GM12878 (cell line): ENCODE measurements around the gene DUSP14. TPM values are rescaled to one million over a fixed set of nuclear protein-coding genes. Genes with fewer than 3 reads are reported as not detected.

Source experiments
- ATAC-seq: fragments of 200-7000 bp; cut with Tn5 transposase; 3 replicates; pipeline ENCODE4 v1.9.1; 2020; ENCODE audit warnings: mild to moderate bottlenecking, moderate library complexity
- BruUV-seq: library from RNA; stranded (reverse); fragments of 400-500 nt; replicated peaks from 2 replicates; lab custom pipeline; 2021; lab: Mats Ljungman, UMichigan
- CTCF ChIA-PET: fragments of 300-600 bp; sonication (Branson Sonifier 250); formaldehyde crosslinking; extraction: SDS; loops from one replicate; lab custom pipeline; 2021; ENCODE audit warnings: inconsistent platforms; lab: Yijun Ruan, JAX
- POLR2A ChIA-PET: fragments of 350-600 bp; formaldehyde crosslinking; extraction: SDS; loops from one replicate; lab custom pipeline; 2021; ENCODE audit warnings: inconsistent platforms; lab: Charles Lee
- RAD21 ChIA-PET: fragments of 300-600 bp; sonication (Branson Sonifier 250); formaldehyde crosslinking; loops from one replicate; lab custom pipeline; 2023; ENCODE audit warnings: antibody characterized with exemption; ENCODE audit not compliant: unreplicated experiment; lab: Charles Lee
- SMC1A ChIA-PET: fragments of 300-600 bp; sonication (Branson Sonifier 250); formaldehyde crosslinking; loops from one replicate; lab custom pipeline; 2023; ENCODE audit not compliant: unreplicated experiment, uncharacterized antibody; lab: Charles Lee
- DNase-seq: peaks from one replicate; pipeline ENCODE4 v3.0.0-alpha.2; 2011; ENCODE audit warnings: low read depth, low spot score
- FAIRE-seq: peaks from 3 replicates; lab custom pipeline; 2011; peaks lifted over from hg19 to GRCh38; lab: Jason Lieb, UNC
- H2AFZ ChIP-seq: 2 replicates; pipeline ENCODE4 v1.6.0; 2011; ENCODE audit warnings: low read depth, low read length, control low read depth; ENCODE audit not compliant: control insufficient read depth
- H3K27ac ChIP-seq: 2 replicates; pipeline ENCODE4 v1.5.1; 2011; ENCODE audit warnings: control low read depth; ENCODE audit not compliant: control insufficient read depth, insufficient read depth
- H3K27me3 ChIP-seq, 2 experiments: replicated peaks in 1 of 2; 2 replicates each; pipeline versions ENCODE4 v1.6.0 to v1.6.1; 2011; ENCODE audit warnings: low read length in 1 of 2; ENCODE audit not compliant: control insufficient read depth in 2 of 2, insufficient read depth in 2 of 2
- H3K36me3 ChIP-seq, 2 experiments: 2 replicates each; pipeline ENCODE4 v1.5.1; 2011; ENCODE audit warnings: low read length in 1 of 2; ENCODE audit not compliant: control insufficient read depth in 2 of 2, insufficient read depth in 2 of 2
- H3K4me1 ChIP-seq: 2 replicates; pipeline ENCODE4 v1.6.1; 2011; ENCODE audit warnings: mild to moderate bottlenecking, low read length, moderate library complexity, mixed read lengths; ENCODE audit not compliant: control insufficient read depth, insufficient read depth
- H3K4me2 ChIP-seq: 2 replicates; pipeline ENCODE4 v1.6.0; 2011; ENCODE audit warnings: control low read depth; ENCODE audit not compliant: control insufficient read depth, insufficient read depth
- H3K4me3 ChIP-seq: fragments of 200-600 bp; sonication (generic); 2 replicates; pipeline ENCODE4 v1.5.1; 2016
- H3K79me2 ChIP-seq: 2 replicates; pipeline ENCODE4 v1.6.0; 2011; ENCODE audit warnings: low read length; ENCODE audit not compliant: control insufficient read depth, insufficient read depth
- H3K9ac ChIP-seq: 2 replicates; pipeline ENCODE4 v1.8.0; 2011; ENCODE audit warnings: low read length, control low read depth, mixed read lengths; ENCODE audit not compliant: control insufficient read depth, insufficient read depth
- H3K9me3 ChIP-seq: replicated peaks from 3 replicates; pipeline ENCODE4 v1.5.1; 2011; ENCODE audit warnings: mild to moderate bottlenecking, low read length; ENCODE audit not compliant: control insufficient read depth, insufficient read depth
- H4K20me1 ChIP-seq: 2 replicates; pipeline ENCODE4 v1.6.0; 2011; ENCODE audit not compliant: control insufficient read depth, insufficient read depth
- CTCF ChIP-seq, 3 experiments: IDR thresholded peaks in 2 of 3; conservative IDR thresholded peaks in 1 of 3; 2 replicates each; pipeline ENCODE4 v1.5.1; 2011; ENCODE audit warnings: low read depth in 3 of 3, low read length in 3 of 3, mild to moderate bottlenecking in 3 of 3, control low read depth in 2 of 3, moderate library complexity in 2 of 3, inconsistent platforms in 1 of 3, mixed read lengths in 1 of 3; ENCODE audit not compliant: control insufficient read depth in 2 of 3, insufficient read depth in 1 of 3; ENCODE audit errors: extremely low read depth in 1 of 3
- CUX1 ChIP-seq: IDR thresholded peaks from 2 replicates; pipeline ENCODE4 v1.6.1; 2012; ENCODE audit warnings: improper control_type of control experiment, low read depth, low read length; ENCODE audit not compliant: insufficient replicate concordance
- EGR1 ChIP-seq, 2 experiments: IDR thresholded peaks; 1 replicate in 1 of 2; 2 replicates in 1 of 2; pipeline ENCODE4 v1.6.1; 2011 to 2012; ENCODE audit warnings: low read depth in 2 of 2, low read length in 2 of 2, borderline replicate concordance in 1 of 2, mild to moderate bottlenecking in 1 of 2, moderate library complexity in 1 of 2
- EP300 ChIP-seq, 2 experiments: fragments of 150-350 bp in 1 of 2; IDR thresholded peaks; 2 replicates each; pipeline ENCODE4 v1.6.1; 2011 to 2012; ENCODE audit warnings: low read depth in 2 of 2, low read length in 2 of 2, borderline replicate concordance in 1 of 2, improper control_type of control experiment in 1 of 2, inconsistent platforms in 1 of 2; ENCODE audit not compliant: control insufficient read depth in 1 of 2
- HCFC1 ChIP-seq: fragments of 150-350 bp; IDR thresholded peaks from 2 replicates; pipeline ENCODE4 v1.6.1; 2014; ENCODE audit warnings: low read length
- NRF1 ChIP-seq: conservative IDR thresholded peaks from 2 replicates; pipeline ENCODE4 v1.6.1; 2011; ENCODE audit warnings: mild to moderate bottlenecking, low read depth, low read length, improper control_type of control experiment
- RFX5 ChIP-seq: IDR thresholded peaks from 2 replicates; pipeline ENCODE4 v1.6.1; 2011; ENCODE audit warnings: low read depth, low read length, improper control_type of control experiment
- ZNF592 ChIP-seq: fragments of 450-650 bp; IDR thresholded peaks from 2 replicates; pipeline ENCODE4 v1.6.1; 2017; ENCODE audit warnings: mild to moderate bottlenecking, moderate library complexity
- WGBS: methylation state at CpG from one replicate; pipeline ENCODE4 v1.1.6; 2016; ENCODE audit warnings: low lambda C conversion rate; ENCODE audit not compliant: insufficient replicate concordance, insufficient coverage; ENCODE audit errors: missing lambda C conversion rate; 5-methylcytosine and 5-hydroxymethylcytosine counted together
- in situ Hi-C: fragments of 300-500 bp; cut with MboI; formaldehyde crosslinking; loops from 9 replicates; pipeline ENCODE4 v1.14.3; 2018; ENCODE audit warnings: mixed read lengths
- intact Hi-C: fragments of 100-400 bp; cut with micrococcal nuclease; formaldehyde crosslinking; loops from one replicate; pipeline ENCODE4 v1.14.2; 2022; ENCODE audit not compliant: unreplicated experiment
- polyA plus RNA-seq, 11 experiments: library from polyadenylated mRNA; depleted of rRNA in 4 of 11; unstranded in 6 of 11; stranded (reverse) in 5 of 11; fragments of >200 nt; fragmentation: Nextera tagmentation in 4 of 11; fragmentation: Illumina TruSeq in 1 of 11; extraction: Ambion mirVana in 4 of 11; extraction: Trizol in 1 of 11; gene quantifications; 1 replicate in 1 of 11; 2 replicates in 10 of 11; pipeline versions ENCODE4 v1.2.1 to v1.2.3, GENCODE V29; 2011 to 2016; ENCODE audit warnings: inconsistent platforms in 2 of 11, missing spikeins in 2 of 11, low read depth in 1 of 11
- total RNA-seq, 4 experiments: library from RNA; depleted of rRNA in 3 of 4; stranded (reverse); fragments of >200 nt in 3 of 4; fragmentation: Illumina TruSeq in 1 of 4; extraction: Trizol in 1 of 4; gene quantifications; 2 replicates each; pipeline versions ENCODE4 v1.2.1 to v1.2.3, GENCODE V29; 2013 to 2021

Gene DUSP14
- total and polyA plus RNA-seq, 10 of the 15 experiments (the other 5 are each of a cell fraction or from before 2014, with no cell fraction given) = 14.5 to 36.5 (median 24.4) TPM

GRCh38 chr17:37513711-37514110 is 24.0 kb downstream of the DUSP14 start:
- intact Hi-C loops (no loop called here), in situ Hi-C loops (loop anchor here (25.0 kb wide), 1 partner anchor 874 kb away; no protein-coding TSS in a partner anchor)
- Histone ChIP-seq H3K4me3 (no peak overlapping the region), H3K9me3 (no peaks in the 10 kb centered on the region), H4K20me1 (no peaks in the 10 kb centered on the region), H3K27me3 (no peaks in the 10 kb centered on the region), H3K79me2 (no peaks in the 10 kb centered on the region), H2AFZ (no peak overlapping the region), H3K36me3 (peaks cover 17 to 28% of the 10 kb centered on the region in 2 experiments), H3K9ac (no peak overlapping the region), H3K4me1 (no peaks in the 10 kb centered on the region), H3K27ac (no peak overlapping the region), H3K4me2 (no peak overlapping the region)
- CTCF ChIA-PET = interaction anchor here (0.6 kb wide), 1 partner anchor 12 kb away, joined by 3 read pairs; no protein-coding TSS in a partner anchor
- DNase-seq = no peak
- RAD21 ChIA-PET = no interaction called here
- SMC1A ChIA-PET = no interaction called here
- no peak for ATAC-seq
- BruUV-seq = no TSS peak
- POLR2A ChIA-PET = no interaction called here
- FAIRE-seq = no peak
- 99% methylated on average over 10 of the region's 10 CpGs for WGBS
- TF ChIP-seq EGR1 (IDR thresholded peaks at IDR 0.05; ENCODE audit: borderline replicate concordance in 1 of 2, low read depth in 2 of 2, low read length in 2 of 2) (no peak), NRF1 (no peak), CTCF (IDR thresholded peaks at IDR 0.05 in 2 of 3, conservative IDR thresholded peaks at IDR 0.05 in 1 of 3; ENCODE audit: control insufficient read depth in 2 of 3, extremely low read depth in 1 of 3, insufficient read depth in 1 of 3, low read depth in 3 of 3, low read length in 3 of 3) (no peak), RFX5 (no peak), CUX1 (no peak), ZNF592 (no peak), HCFC1 (no peak), EP300 (IDR thresholded peaks at IDR 0.05; ENCODE audit: borderline replicate concordance in 1 of 2, control insufficient read depth in 1 of 2, low read depth in 2 of 2, low read length in 2 of 2) (no peak)
